BLaER1 treated with 17β-estradiol and CSF1 and Interleukin-3, amounts not matched to agents 10 nM and 100 nM (cell line): ENCODE data around the gene PRRX2.

Experiments
- H3K27ac ChIP-seq, 11 experiments: shearing (Covaris generic); formaldehyde crosslinking; 2 replicates each; pipeline ENCODE4 v1.8.1; 2022
- H3K27me3 ChIP-seq, 11 experiments: shearing (Covaris generic); formaldehyde crosslinking; 2 replicates each; pipeline ENCODE4 v1.8.1; 2022
- H3K36me3 ChIP-seq, 11 experiments: shearing (Covaris generic); formaldehyde crosslinking; 2 replicates each; pipeline ENCODE4 v1.8.1; 2022
- H3K4me1 ChIP-seq, 10 experiments: shearing (Covaris generic); formaldehyde crosslinking; 2 replicates each; pipeline ENCODE4 v1.8.1; 2022
- H3K4me2 ChIP-seq, 11 experiments: shearing (Covaris generic); formaldehyde crosslinking; 2 replicates each; pipeline ENCODE4 v1.8.1; 2022
- H3K4me3 ChIP-seq, 10 experiments: shearing (Covaris generic); formaldehyde crosslinking; 2 replicates each; pipeline ENCODE4 v1.8.1; 2022
- H3K9ac ChIP-seq, 11 experiments: shearing (Covaris generic); formaldehyde crosslinking; 2 replicates each; pipeline ENCODE4 v1.8.1; 2022
- H3K9me3 ChIP-seq, 11 experiments: shearing (Covaris generic); formaldehyde crosslinking; replicated peaks in 1 of 11; 2 replicates each; pipeline ENCODE4 v1.8.1; 2022
- H4K20me1 ChIP-seq, 11 experiments: shearing (Covaris generic); formaldehyde crosslinking; 2 replicates each; pipeline ENCODE4 v1.8.1; 2022
- Cebpa-rat ChIP-seq, 11 experiments: shearing (Covaris generic); IDR thresholded peaks; 2 replicates each; pipeline ENCODE4 v1.8.1; 2022

Gene PRRX2

GRCh38 chr9:129665389-129665775 lies at the start of gene PRRX2:
Gene PRRX2 (plus strand): TSS chr9:129665647. CDS start chr9:129665868, 221 bp downstream.
- TF ChIP-seq Cebpa-rat (IDR thresholded peaks at IDR 0.05) = no peak
- H3K36me3 ChIP-seq = no peaks in the 10 kb centered on the region
- no peaks in the 10 kb centered on the region for H3K9me3 ChIP-seq
- H3K4me2 ChIP-seq = peak within 1 kb of the TSS in 6 of 11 experiments; percentile 12 to 50 (median 37); a peak in 8 of 22 replicates
- H3K4me1 ChIP-seq = peaks cover 0 to 20% (median 14%) of the 10 kb centered on the region in 10 experiments; a peak in 14 of 20 replicates
- H3K4me3 ChIP-seq = peak within 1 kb of the TSS in 4 of 10 experiments; percentile 12 to 37 (median 30); a peak in 3 of 20 replicates
- no peaks in the 10 kb centered on the region for H4K20me1 ChIP-seq
- H3K27me3 ChIP-seq = peaks cover 29 to 70% (median 61%) of the 10 kb centered on the region in 11 experiments
- H3K9ac ChIP-seq = no peak within 1 kb of the TSS
- no peak within 1 kb of the TSS for H3K27ac ChIP-seq

GRCh38 chr9:129617167-129617566 lies 48.3 kb upstream of the PRRX2 start:
- H3K4me1 ChIP-seq = peaks cover 31 to 66% (median 61%) of the 10 kb centered on the region in 10 experiments
- H3K27me3 ChIP-seq = peaks cover 6 to 32% (median 29%) of the 10 kb centered on the region in 11 experiments; a peak in 21 of 22 replicates
- no peaks in the 10 kb centered on the region for H3K36me3 ChIP-seq
- H3K9me3 ChIP-seq = no peaks in the 10 kb centered on the region
- no peak for TF ChIP-seq Cebpa-rat (IDR thresholded peaks at IDR 0.05)
- H3K4me3 ChIP-seq = no peak overlapping the region
- no peak overlapping the region for H3K4me2 ChIP-seq
- no peaks in the 10 kb centered on the region for H4K20me1 ChIP-seq
- H3K27ac ChIP-seq = no peak overlapping the region
- no peak overlapping the region for H3K9ac ChIP-seq

GRCh38 chr9:129619787-129620668 lies 45.4 kb upstream of the PRRX2 start:
- peaks cover 6 to 32% (median 29%) of the 10 kb centered on the region in 11 experiments; a peak in 21 of 22 replicates for H3K27me3 ChIP-seq
- no peaks in the 10 kb centered on the region for H3K36me3 ChIP-seq
- H3K27ac ChIP-seq = peak overlapping the region; percentile 30 to 78 (median 72); a peak in 21 of 22 replicates
- H3K4me1 ChIP-seq = peaks cover 26 to 66% (median 58%) of the 10 kb centered on the region in 10 experiments
- no peak for TF ChIP-seq Cebpa-rat (IDR thresholded peaks at IDR 0.05)
- H3K9ac ChIP-seq = peak overlapping the region; percentile 67 to 84 (median 79)
- H4K20me1 ChIP-seq = no peaks in the 10 kb centered on the region
- no peaks in the 10 kb centered on the region for H3K9me3 ChIP-seq
- peak overlapping the region; percentile 88 to 99 (median 96) for H3K4me2 ChIP-seq
- peak overlapping the region; percentile 56 to 74 (median 62) for H3K4me3 ChIP-seq

GRCh38 chr9:129620669-129621295 lies 44.7 kb upstream of the PRRX2 start, which contains the start of gene C9orf50:
Gene C9orf50 (minus strand): TSS chr9:129621101. CDS start chr9:129620574, 527 bp downstream.
- H3K9me3 ChIP-seq = no peaks in the 10 kb centered on the region
- no peaks in the 10 kb centered on the region for H3K36me3 ChIP-seq
- no peaks in the 10 kb centered on the region for H4K20me1 ChIP-seq
- H3K27me3 ChIP-seq = peaks cover 6 to 32% (median 29%) of the 10 kb centered on the region in 11 experiments; a peak in 21 of 22 replicates
- peak within 1 kb of the TSS; percentile 88 to 99 (median 96) for H3K4me2 ChIP-seq
- H3K27ac ChIP-seq = peak within 1 kb of the TSS; percentile 30 to 78 (median 72); a peak in 21 of 22 replicates
- peak within 1 kb of the TSS; percentile 56 to 74 (median 62) for H3K4me3 ChIP-seq
- H3K9ac ChIP-seq = peak within 1 kb of the TSS; percentile 67 to 84 (median 79)
- TF ChIP-seq Cebpa-rat (IDR thresholded peaks at IDR 0.05) = no peak
- H3K4me1 ChIP-seq = peaks cover 33 to 66% (median 61%) of the 10 kb centered on the region in 10 experiments

- Histone ChIP-seq H3K9ac (peak overlapping the region in 6 of 11 experiments; percentile 1 to 98 (median 91); a peak in 10 of 22 replicates), H3K36me3 (peaks cover 1 to 10% (median 7%) of the 10 kb centered on the region in 11 experiments; a peak in 17 of 22 replicates), H4K20me1 (peaks cover 8 to 19% (median 14%) of the 10 kb centered on the region in 11 experiments; a peak in 21 of 22 replicates), H3K27me3 (peaks cover 6 to 32% (median 29%) of the 10 kb centered on the region in 11 experiments; a peak in 21 of 22 replicates), H3K4me3 (no peak overlapping the region), H3K4me1 (peaks cover 47 to 84% (median 75%) of the 10 kb centered on the region in 10 experiments), H3K4me2 (peak overlapping the region; percentile 84 to 100 (median 94); a peak in 21 of 22 replicates), H3K9me3 (no peaks in the 10 kb centered on the region), H3K27ac (peak overlapping the region in 10 of 11 experiments; percentile 25 to 99 (median 97); a peak in 20 of 22 replicates)
- no peak for TF ChIP-seq Cebpa-rat (IDR thresholded peaks at IDR 0.05)
Observed at GRCh38 chr9:129623331-129623730, 42.1 kb upstream of the PRRX2 start.

- peaks cover 18 to 29% (median 23%) of the 10 kb centered on the region in 11 experiments; a peak in 21 of 22 replicates for H4K20me1 ChIP-seq
- H3K9me3 ChIP-seq = no peaks in the 10 kb centered on the region
- H3K4me3 ChIP-seq = peak overlapping the region in 4 of 10 experiments; percentile 78 to 84 (median 82); a peak in 2 of 20 replicates
- H3K36me3 ChIP-seq = peaks cover 6 to 19% (median 16%) of the 10 kb centered on the region in 11 experiments; a peak in 17 of 22 replicates
- H3K9ac ChIP-seq = peak overlapping the region in 9 of 11 experiments; percentile 45 to 98 (median 91); a peak in 16 of 22 replicates
- H3K27ac ChIP-seq = peak overlapping the region in 10 of 11 experiments; percentile 25 to 99 (median 97); a peak in 19 of 22 replicates
- no peak for TF ChIP-seq Cebpa-rat (IDR thresholded peaks at IDR 0.05)
- peaks cover 6 to 28% (median 27%) of the 10 kb centered on the region in 11 experiments; a peak in 21 of 22 replicates for H3K27me3 ChIP-seq
- H3K4me2 ChIP-seq = peak overlapping the region; percentile 84 to 100 (median 94)
- peaks cover 56 to 93% (median 85%) of the 10 kb centered on the region in 10 experiments for H3K4me1 ChIP-seq
Observed at GRCh38 chr9:129624168-129624759, 41.2 kb upstream of the PRRX2 start.

GRCh38 chr9:129624947-129625346 lies 40.5 kb upstream of the PRRX2 start:
- TF ChIP-seq Cebpa-rat (IDR thresholded peaks at IDR 0.05) = peak in 9 of 11 experiments; percentile 38 to 94 (median 83); a peak in 16 of 22 replicates
- Histone ChIP-seq H3K9ac (peak overlapping the region; percentile 89 to 98 (median 96); a peak in 19 of 22 replicates), H3K4me3 (peak overlapping the region; percentile 68 to 90 (median 80)), H3K4me1 (peaks cover 63 to 94% (median 86%) of the 10 kb centered on the region in 10 experiments), H3K27me3 (peaks cover 6 to 21% (median 20%) of the 10 kb centered on the region in 11 experiments; a peak in 21 of 22 replicates), H4K20me1 (peaks cover 25 to 35% (median 30%) of the 10 kb centered on the region in 11 experiments; a peak in 21 of 22 replicates), H3K36me3 (peaks cover 6 to 26% (median 22%) of the 10 kb centered on the region in 11 experiments; a peak in 18 of 22 replicates), H3K4me2 (peak overlapping the region; percentile 84 to 100 (median 94)), H3K9me3 (no peaks in the 10 kb centered on the region), H3K27ac (peak overlapping the region; percentile 82 to 99 (median 96); a peak in 21 of 22 replicates)
